Measurements from ENCODE around the gene PM20D2.

PM20D2 gene

GRCh38 chr6:89162047-89162371 is 16.2 kb downstream of the PM20D2 start:
- no peak overlapping the region for H3K4me3 Mint-ChIP-seq
- H3K36me3 Mint-ChIP-seq (ENCODE audit: low read depth): peaks cover 66% of the 10 kb centered on the region
- H3K27me3 Mint-ChIP-seq: no peaks in the 10 kb centered on the region
- H3K27ac Mint-ChIP-seq: no peak overlapping the region
- H3K4me1 Mint-ChIP-seq (ENCODE audit: low read depth): no peaks in the 10 kb centered on the region
- no peaks in the 10 kb centered on the region for H3K9me3 Mint-ChIP-seq

GRCh38 chr6:89172131-89172530 is 26.3 kb downstream of the PM20D2 start:
- Mint-ChIP-seq H3K4me3 (no peak overlapping the region), H3K27ac (no peak overlapping the region)

GRCh38 chr6:89173634-89174033 is 27.8 kb downstream of the PM20D2 start:
- H3K36me3 Mint-ChIP-seq (ENCODE audit: low read depth): no peaks in the 10 kb centered on the region
- H3K4me1 Mint-ChIP-seq (ENCODE audit: low read depth): no peaks in the 10 kb centered on the region
- no peaks in the 10 kb centered on the region for H3K27me3 Mint-ChIP-seq
- no peak overlapping the region for H3K4me3 Mint-ChIP-seq
- H3K9me3 Mint-ChIP-seq: no peaks in the 10 kb centered on the region
- no peak overlapping the region for H3K27ac Mint-ChIP-seq

More at GRCh38 chr6:89172131-89172530, 26.3 kb downstream of the PM20D2 start:
- no peaks in the 10 kb centered on the region for H3K36me3 Mint-ChIP-seq (ENCODE audit: low read depth)
- H3K9me3 Mint-ChIP-seq: no peaks in the 10 kb centered on the region
- no peaks in the 10 kb centered on the region for H3K27me3 Mint-ChIP-seq
- no peaks in the 10 kb centered on the region for H3K4me1 Mint-ChIP-seq (ENCODE audit: low read depth)

- Mint-ChIP-seq H3K36me3 (ENCODE audit: low read depth) (no peaks in the 10 kb centered on the region), H3K4me1 (ENCODE audit: low read depth) (no peaks in the 10 kb centered on the region), H3K27ac (no peak overlapping the region), H3K27me3 (no peaks in the 10 kb centered on the region), H3K4me3 (no peak overlapping the region), H3K9me3 (no peaks in the 10 kb centered on the region)
Measured at GRCh38 chr6:89180112-89180511, 34.3 kb downstream of the PM20D2 start.

GRCh38 chr6:89180971-89181370 is 35.1 kb downstream of the PM20D2 start:
- H3K4me1 Mint-ChIP-seq (ENCODE audit: low read depth): no peaks in the 10 kb centered on the region
- H3K27ac Mint-ChIP-seq: no peak overlapping the region
- no peaks in the 10 kb centered on the region for H3K9me3 Mint-ChIP-seq
- no peaks in the 10 kb centered on the region for H3K27me3 Mint-ChIP-seq
- H3K4me3 Mint-ChIP-seq: no peak overlapping the region
- no peaks in the 10 kb centered on the region for H3K36me3 Mint-ChIP-seq (ENCODE audit: low read depth)

GRCh38 chr6:89183294-89183693 is 37.4 kb downstream of the PM20D2 start:
- Mint-ChIP-seq H3K27me3 (peaks cover 2% of the 10 kb centered on the region), H3K4me3 (no peak overlapping the region), H3K4me1 (ENCODE audit: low read depth) (no peaks in the 10 kb centered on the region), H3K27ac (no peak overlapping the region), H3K9me3 (no peaks in the 10 kb centered on the region), H3K36me3 (ENCODE audit: low read depth) (no peaks in the 10 kb centered on the region)

- H3K9me3 Mint-ChIP-seq: no peaks in the 10 kb centered on the region
- H3K36me3 Mint-ChIP-seq (ENCODE audit: low read depth): no peaks in the 10 kb centered on the region
- H3K27ac Mint-ChIP-seq: no peak overlapping the region
- no peaks in the 10 kb centered on the region for H3K4me1 Mint-ChIP-seq (ENCODE audit: low read depth)
- H3K4me3 Mint-ChIP-seq: no peak overlapping the region
- H3K27me3 Mint-ChIP-seq: peaks cover 6% of the 10 kb centered on the region
Measured at GRCh38 chr6:89184344-89184743, 38.5 kb downstream of the PM20D2 start.

- H3K4me1 Mint-ChIP-seq (ENCODE audit: low read depth): no peaks in the 10 kb centered on the region
- H3K27me3 Mint-ChIP-seq: peaks cover 6% of the 10 kb centered on the region
- H3K9me3 Mint-ChIP-seq: no peaks in the 10 kb centered on the region
- no peak overlapping the region for H3K27ac Mint-ChIP-seq
- H3K36me3 Mint-ChIP-seq (ENCODE audit: low read depth): no peaks in the 10 kb centered on the region
- no peak overlapping the region for H3K4me3 Mint-ChIP-seq
Measured at GRCh38 chr6:89186762-89187161, 40.9 kb downstream of the PM20D2 start.

GRCh38 chr6:89187504-89187903 is 41.6 kb downstream of the PM20D2 start:
- H3K27ac Mint-ChIP-seq: no peak overlapping the region
- no peaks in the 10 kb centered on the region for H3K4me1 Mint-ChIP-seq (ENCODE audit: low read depth)
- H3K9me3 Mint-ChIP-seq: no peaks in the 10 kb centered on the region
- H3K27me3 Mint-ChIP-seq: peaks cover 6% of the 10 kb centered on the region
- no peaks in the 10 kb centered on the region for H3K36me3 Mint-ChIP-seq (ENCODE audit: low read depth)
- no peak overlapping the region for H3K4me3 Mint-ChIP-seq

GRCh38 chr6:89190741-89191140 is 44.9 kb downstream of the PM20D2 start:
- Mint-ChIP-seq H3K4me3 (no peak overlapping the region), H3K27me3 (peaks cover 6% of the 10 kb centered on the region), H3K36me3 (ENCODE audit: low read depth) (no peaks in the 10 kb centered on the region), H3K9me3 (peaks cover 14% of the 10 kb centered on the region), H3K4me1 (ENCODE audit: low read depth) (no peaks in the 10 kb centered on the region), H3K27ac (no peak overlapping the region)

- Mint-ChIP-seq H3K9me3 (peaks cover 15% of the 10 kb centered on the region), H3K4me1 (ENCODE audit: low read depth) (no peaks in the 10 kb centered on the region), H3K27me3 (no peaks in the 10 kb centered on the region), H3K36me3 (ENCODE audit: low read depth) (no peaks in the 10 kb centered on the region), H3K27ac (no peak overlapping the region), H3K4me3 (no peak overlapping the region)
Measured at GRCh38 chr6:89194559-89194958, 48.7 kb downstream of the PM20D2 start.

GRCh38 chr6:89197141-89197540 is 51.3 kb downstream of the PM20D2 start:
- Mint-ChIP-seq H3K4me1 (ENCODE audit: low read depth) (no peaks in the 10 kb centered on the region), H3K9me3 (peaks cover 15% of the 10 kb centered on the region), H3K4me3 (no peak overlapping the region), H3K36me3 (ENCODE audit: low read depth) (no peaks in the 10 kb centered on the region), H3K27me3 (no peaks in the 10 kb centered on the region), H3K27ac (no peak overlapping the region)

GRCh38 chr6:89198235-89198634 is 52.4 kb downstream of the PM20D2 start:
- H3K27me3 Mint-ChIP-seq: no peaks in the 10 kb centered on the region
- H3K4me1 Mint-ChIP-seq (ENCODE audit: low read depth): no peaks in the 10 kb centered on the region
- H3K9me3 Mint-ChIP-seq: peaks cover 15% of the 10 kb centered on the region
- H3K27ac Mint-ChIP-seq: no peak overlapping the region
- H3K4me3 Mint-ChIP-seq: no peak overlapping the region
- H3K36me3 Mint-ChIP-seq (ENCODE audit: low read depth): no peaks in the 10 kb centered on the region

GRCh38 chr6:89199579-89199978 is 53.7 kb downstream of the PM20D2 start:
- Mint-ChIP-seq H3K27ac (no peak overlapping the region), H3K9me3 (peaks cover 10% of the 10 kb centered on the region), H3K4me3 (no peak overlapping the region), H3K4me1 (ENCODE audit: low read depth) (no peaks in the 10 kb centered on the region), H3K36me3 (ENCODE audit: low read depth) (no peaks in the 10 kb centered on the region), H3K27me3 (no peaks in the 10 kb centered on the region)

- H3K4me3 Mint-ChIP-seq: no peak overlapping the region
- no peaks in the 10 kb centered on the region for H3K4me1 Mint-ChIP-seq (ENCODE audit: low read depth)
- H3K27ac Mint-ChIP-seq: no peak overlapping the region
- no peaks in the 10 kb centered on the region for H3K36me3 Mint-ChIP-seq (ENCODE audit: low read depth)
- no peaks in the 10 kb centered on the region for H3K27me3 Mint-ChIP-seq
- H3K9me3 Mint-ChIP-seq: peaks cover 1% of the 10 kb centered on the region
Measured at GRCh38 chr6:89200706-89201215, 54.9 kb downstream of the PM20D2 start.

GRCh38 chr6:89204096-89204495 is 58.2 kb downstream of the PM20D2 start:
- no peaks in the 10 kb centered on the region for H3K9me3 Mint-ChIP-seq
- H3K27me3 Mint-ChIP-seq: no peaks in the 10 kb centered on the region
- H3K27ac Mint-ChIP-seq: no peak overlapping the region
- H3K36me3 Mint-ChIP-seq (ENCODE audit: low read depth): no peaks in the 10 kb centered on the region
- H3K4me3 Mint-ChIP-seq: no peak overlapping the region
- H3K4me1 Mint-ChIP-seq (ENCODE audit: low read depth): no peaks in the 10 kb centered on the region
